ENCODE measurements around the gene ARFRP1.
"Not testable (repeated sequence)": the region's sequence is repeated elsewhere in the genome, so short reads cannot be mapped to it uniquely, and the experiment has no call there.

ARFRP1 gene

GRCh38 chr20:63665708-63666107, 42.1 kb downstream of the ARFRP1 start:
- no peak overlapping the region for H3K27ac Mint-ChIP-seq

DNA sequence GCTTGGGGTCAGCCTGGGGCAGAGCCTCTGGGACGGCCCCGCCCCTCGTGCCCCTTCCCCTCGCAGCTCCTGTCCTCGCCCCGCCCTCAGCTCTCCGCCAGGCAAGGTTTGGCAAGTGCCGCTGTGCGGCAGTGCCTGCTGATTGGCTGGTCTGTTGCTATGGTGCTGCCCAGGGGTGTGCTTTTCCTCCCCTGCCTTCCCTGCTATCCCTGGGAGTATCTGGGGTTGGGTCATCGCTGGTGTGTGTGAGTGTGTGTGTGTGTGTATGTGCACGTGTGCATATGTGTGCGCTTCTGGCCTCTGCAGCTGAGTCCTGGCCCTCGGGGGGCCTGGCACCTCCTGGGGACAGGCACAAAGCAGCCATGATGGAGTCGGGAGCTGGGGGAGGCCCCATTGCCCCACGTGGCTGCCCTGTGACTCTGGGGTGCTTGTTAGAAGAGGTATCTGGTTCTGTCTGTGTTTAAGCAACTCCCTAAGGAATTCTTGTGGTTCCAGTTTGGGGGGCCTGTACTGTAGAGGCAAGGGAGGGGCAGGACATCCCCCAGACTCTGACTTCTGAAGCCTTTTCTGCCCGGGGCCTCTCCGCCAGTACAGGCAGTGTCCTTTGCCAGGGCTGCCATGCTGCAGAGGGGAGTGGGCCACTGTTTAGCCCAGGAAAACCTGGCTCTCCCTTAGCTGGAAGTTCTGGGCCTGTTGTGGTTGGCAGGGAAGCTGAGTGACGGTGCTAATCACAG, 42.7 kb downstream of the ARFRP1 start:
- peak overlapping the region in 1 of 2 donors; percentile 74 for H3K27ac Mint-ChIP-seq
- H3K4me3 Mint-ChIP-seq, result no peak overlapping the region
- ATAC-seq (no peak), DNase-seq (no peak)
- no peaks in the 10 kb centered on the region for H3K27me3 Mint-ChIP-seq
- H3K9me3 Mint-ChIP-seq, result no peaks in the 10 kb centered on the region
- H3K4me1 Mint-ChIP-seq, result peaks cover 12% of the 10 kb centered on the region

More at GRCh38 chr20:63665708-63666107, 42.1 kb downstream of the ARFRP1 start:
- H3K9me3 Mint-ChIP-seq, result no peaks in the 10 kb centered on the region
- H3K27me3 Mint-ChIP-seq, result no peaks in the 10 kb centered on the region
- ATAC-seq (no peak), DNase-seq (no peak)
- no peak overlapping the region for H3K4me3 Mint-ChIP-seq
- peaks cover 5% of the 10 kb centered on the region for H3K4me1 Mint-ChIP-seq

GRCh38 chr20:63664143-63664851, 43.5 kb downstream of the ARFRP1 start:
- ATAC-seq, result no peak
- H3K27ac Mint-ChIP-seq, result no peak overlapping the region
- DNase-seq, result no peak
- H3K4me3 Mint-ChIP-seq, result no peak overlapping the region
- no peaks in the 10 kb centered on the region for H3K9me3 Mint-ChIP-seq
- no peaks in the 10 kb centered on the region for H3K27me3 Mint-ChIP-seq
- peaks cover 19% of the 10 kb centered on the region for H3K4me1 Mint-ChIP-seq

- H3K4me3 Mint-ChIP-seq, result no peak overlapping the region
Measured at GRCh38 chr20:63663332-63664066, 44.3 kb downstream of the ARFRP1 start.

GRCh38 chr20:63662813-63663189, 45.0 kb downstream of the ARFRP1 start:
- Mint-ChIP-seq H3K4me1 (peaks cover 33% of the 10 kb centered on the region), H3K9me3 (no peaks in the 10 kb centered on the region), H3K27ac (no peak overlapping the region), H3K27me3 (no peaks in the 10 kb centered on the region), H3K4me3 (no peak overlapping the region)
- no peak for DNase-seq
- no peak for ATAC-seq

More at GRCh38 chr20:63663332-63664066, 44.3 kb downstream of the ARFRP1 start:
- Mint-ChIP-seq H3K9me3 (no peaks in the 10 kb centered on the region), H3K27me3 (no peaks in the 10 kb centered on the region), H3K27ac (no peak overlapping the region), H3K4me1 (peaks cover 27% of the 10 kb centered on the region)
- no peak for DNase-seq
- no peak for ATAC-seq

- no peaks in the 10 kb centered on the region for H3K9me3 Mint-ChIP-seq
- peaks cover 39% of the 10 kb centered on the region for H3K4me1 Mint-ChIP-seq
- ATAC-seq (no peak), DNase-seq (no peak)
- peak overlapping the region in 1 of 2 donors; percentile 33 for H3K27ac Mint-ChIP-seq
- no peaks in the 10 kb centered on the region for H3K27me3 Mint-ChIP-seq
- H3K4me3 Mint-ChIP-seq, result no peak overlapping the region
Measured at GRCh38 chr20:63661959-63662812, 45.6 kb downstream of the ARFRP1 start.

DNA sequence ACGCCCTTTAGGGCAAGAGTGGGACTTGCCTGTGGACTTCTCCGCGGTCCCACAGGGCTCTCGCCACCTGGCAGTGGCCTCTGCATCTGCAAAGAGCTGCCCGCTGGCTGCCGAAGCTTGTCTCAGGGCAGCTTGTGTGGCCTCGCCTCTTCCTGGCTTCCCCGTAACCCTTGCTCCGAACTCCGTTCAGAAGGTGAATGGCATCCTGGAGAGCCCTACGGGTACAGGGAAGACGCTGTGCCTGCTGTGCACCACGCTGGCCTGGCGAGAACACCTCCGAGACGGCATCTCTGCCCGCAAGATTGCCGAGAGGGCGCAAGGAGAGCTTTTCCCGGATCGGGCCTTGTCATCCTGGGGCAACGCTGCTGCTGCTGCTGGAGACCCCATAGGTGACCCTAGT, 46.7 kb downstream of the ARFRP1 start:
- ATAC-seq (no peak), DNase-seq (no peak)
- peaks cover 44% of the 10 kb centered on the region for H3K4me1 Mint-ChIP-seq
- H3K4me3 Mint-ChIP-seq, result no peak overlapping the region
- no peaks in the 10 kb centered on the region for H3K9me3 Mint-ChIP-seq
- H3K27me3 Mint-ChIP-seq, result no peaks in the 10 kb centered on the region
- H3K27ac Mint-ChIP-seq, result no peak overlapping the region

- no peak overlapping the region for H3K4me3 Mint-ChIP-seq
- H3K4me1 Mint-ChIP-seq, result peaks cover 44% of the 10 kb centered on the region
- no peaks in the 10 kb centered on the region for H3K9me3 Mint-ChIP-seq
- DNase-seq (no peak), ATAC-seq (no peak)
- H3K27me3 Mint-ChIP-seq, result no peaks in the 10 kb centered on the region
- no peak overlapping the region for H3K27ac Mint-ChIP-seq
Measured at GRCh38 chr20:63660622-63661021, 47.2 kb downstream of the ARFRP1 start.

GRCh38 chr20:63660174-63660573, 47.6 kb downstream of the ARFRP1 start:
- not testable (repeated sequence) for ATAC-seq, DNase-seq, H3K9me3 Mint-ChIP-seq, H3K27ac Mint-ChIP-seq, H3K27me3 Mint-ChIP-seq
- H3K4me3 Mint-ChIP-seq, result peak overlapping the region; percentile 7 to 17
- peaks cover 44% of the 10 kb centered on the region for H3K4me1 Mint-ChIP-seq

DNA sequence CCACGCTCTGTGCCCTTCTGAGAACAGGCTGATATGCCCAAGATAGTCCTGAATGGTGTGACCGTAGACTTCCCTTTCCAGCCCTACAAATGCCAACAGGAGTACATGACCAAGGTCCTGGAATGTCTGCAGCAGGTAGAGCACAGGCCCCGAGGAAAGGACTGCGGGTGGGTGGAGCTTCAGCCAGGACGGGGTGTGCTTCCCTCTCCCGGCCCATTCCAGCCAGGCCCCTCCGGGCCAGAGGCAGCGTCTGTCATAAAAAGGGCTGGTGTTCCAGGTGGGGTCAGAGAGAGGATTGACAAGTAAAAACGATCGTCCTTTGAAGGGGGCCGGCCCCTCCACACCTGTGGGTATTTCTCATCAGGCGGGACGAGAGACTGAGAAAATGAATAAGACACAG, 48.4 kb downstream of the ARFRP1 start:
- Mint-ChIP-seq H3K4me3 (peak overlapping the region; percentile 90 to 98), H3K27ac (no peak overlapping the region), H3K27me3 (no peaks in the 10 kb centered on the region), H3K9me3 (no peaks in the 10 kb centered on the region), H3K4me1 (peaks cover 51% of the 10 kb centered on the region)
- DNase-seq, result no peak
- no peak for ATAC-seq

- peak overlapping the region; percentile 90 to 98 for H3K4me3 Mint-ChIP-seq
- H3K27me3 Mint-ChIP-seq, result no peaks in the 10 kb centered on the region
- ATAC-seq (peak; percentile 18), DNase-seq (no peak)
- peak overlapping the region; percentile 90 to 97 for H3K27ac Mint-ChIP-seq
- H3K9me3 Mint-ChIP-seq, result no peaks in the 10 kb centered on the region
- peaks cover 57% of the 10 kb centered on the region for H3K4me1 Mint-ChIP-seq
Measured at GRCh38 chr20:63658749-63659187, 49.0 kb downstream of the ARFRP1 start.

DNA sequence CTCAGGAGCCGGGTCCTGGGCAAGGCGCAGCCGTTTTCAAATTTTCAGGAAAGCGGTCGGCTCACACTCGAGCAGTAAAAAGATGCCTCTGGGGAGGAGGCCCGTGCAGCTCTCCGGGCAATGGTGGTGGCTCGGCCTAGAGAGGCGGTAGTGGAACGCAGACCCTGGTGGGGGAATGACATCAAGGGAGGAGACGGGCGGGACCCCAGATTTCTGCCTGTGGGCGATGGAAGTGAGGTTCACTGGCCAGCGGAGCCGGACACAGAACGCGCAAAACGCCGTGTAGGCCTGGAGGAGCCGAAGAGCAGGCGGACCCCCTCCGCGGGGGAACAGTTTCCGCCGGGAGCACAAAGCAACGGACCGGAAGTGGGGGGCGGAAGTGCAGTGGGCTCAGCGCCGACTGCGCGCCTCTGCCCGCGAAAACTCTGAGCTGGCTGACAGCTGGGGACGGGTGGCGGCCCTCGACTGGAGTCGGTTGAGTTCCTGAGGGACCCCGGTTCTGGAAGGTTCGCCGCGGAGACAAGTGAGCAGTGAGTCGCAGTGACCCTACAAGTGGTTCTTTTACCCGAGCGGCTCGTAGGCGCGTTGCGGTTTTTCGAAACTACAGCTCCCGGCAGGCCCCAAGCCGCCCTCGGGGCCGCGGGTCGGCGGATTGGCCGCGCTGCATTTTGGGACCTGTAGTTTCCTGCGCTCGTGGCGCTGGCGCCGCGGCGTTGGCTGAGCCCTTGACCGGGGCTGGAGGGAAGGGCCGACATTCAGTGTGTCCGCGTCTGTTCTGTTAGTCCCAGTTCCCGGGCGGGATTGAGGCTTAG, 49.6 kb downstream of the ARFRP1 start, which contains the start of gene RTEL1:
TSS of gene RTEL1 (plus strand) at position 376 of the 812 bp plus-strand sequence. CDS start 1,091 bp downstream, outside the sequence.
- peak within 1 kb of the TSS; percentile 90 to 98 for H3K4me3 Mint-ChIP-seq

DNA sequence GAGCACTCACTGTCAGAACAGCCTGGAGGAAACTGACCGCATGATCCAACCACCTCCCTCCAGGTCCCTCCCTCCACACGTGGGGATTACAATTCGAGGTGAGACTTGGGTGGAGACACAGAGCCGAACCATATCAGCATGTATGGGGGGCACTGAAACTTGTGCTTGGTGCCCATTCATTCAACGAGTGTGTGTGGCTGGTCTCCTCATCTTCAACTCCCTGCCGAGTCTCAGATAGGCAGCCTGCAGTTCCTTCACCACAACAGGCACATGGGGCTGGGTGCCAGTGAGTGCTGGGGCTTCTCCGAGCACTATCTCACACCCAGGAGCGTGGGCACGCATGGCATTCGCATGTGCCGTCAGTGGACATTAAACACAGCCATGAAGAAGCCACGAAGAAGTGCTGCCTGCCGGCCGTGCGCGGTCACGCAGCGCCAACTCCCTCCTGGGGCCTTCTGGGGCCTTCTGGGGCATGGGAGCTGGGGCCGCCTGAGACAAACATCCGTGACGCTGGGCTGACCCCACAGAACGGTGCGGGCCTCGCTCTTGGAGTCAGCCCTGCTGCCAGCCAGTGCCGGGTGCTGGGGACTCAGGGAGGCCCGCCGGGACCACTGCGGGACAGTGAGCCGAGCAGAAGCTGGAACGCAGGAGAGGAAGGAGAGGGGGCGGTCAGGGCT, 50.4 kb downstream of the ARFRP1 start:
- H3K27ac Mint-ChIP-seq, result peak overlapping the region; percentile 90 to 97
- ATAC-seq (no peak), DNase-seq (peak in 1 of 2 donors; percentile 24)
- H3K27me3 Mint-ChIP-seq, result no peaks in the 10 kb centered on the region
- H3K4me3 Mint-ChIP-seq, result peak overlapping the region; percentile 90 to 98
- H3K4me1 Mint-ChIP-seq, result peaks cover 60% of the 10 kb centered on the region
- no peaks in the 10 kb centered on the region for H3K9me3 Mint-ChIP-seq

More for the DNA sequence above, 49.6 kb downstream of the ARFRP1 start, which contains the start of gene RTEL1:
- Mint-ChIP-seq H3K9me3 (no peaks in the 10 kb centered on the region), H3K4me1 (peaks cover 60% of the 10 kb centered on the region), H3K27me3 (no peaks in the 10 kb centered on the region), H3K27ac (peak within 1 kb of the TSS; percentile 90 to 97)
- peak; percentile 90 for ATAC-seq
- peak; percentile 91 for DNase-seq

DNA sequence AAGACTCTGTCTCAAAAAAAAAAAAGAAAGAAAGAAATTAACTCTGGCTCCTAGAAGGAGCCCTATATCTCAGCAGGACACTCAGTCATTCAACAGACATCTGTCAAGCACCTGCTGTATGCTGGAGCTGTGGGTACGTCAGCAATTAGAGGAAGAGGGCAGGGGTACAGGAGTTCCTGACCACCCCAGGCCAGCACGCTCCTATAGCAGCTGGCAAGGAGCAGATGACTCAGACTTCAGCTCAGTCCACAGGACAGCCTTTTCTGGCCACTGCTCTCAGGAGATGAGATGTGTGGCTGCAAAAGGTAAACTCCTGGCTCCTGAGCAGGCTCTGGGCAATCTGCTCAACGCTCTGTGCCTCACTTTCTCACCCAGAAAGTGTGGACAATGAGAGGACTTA, 51.3 kb downstream of the ARFRP1 start:
- Mint-ChIP-seq H3K4me1 (peaks cover 63% of the 10 kb centered on the region), H3K9me3 (no peaks in the 10 kb centered on the region), H3K27me3 (no peaks in the 10 kb centered on the region), H3K4me3 (peak overlapping the region in 1 of 2 donors; percentile 90), H3K27ac (no peak overlapping the region)
- ATAC-seq, result no peak
- DNase-seq, result no peak
